Right forelimb (tissue), 1 donor: ENCODE data around the gene RNF31.
"Not testable (repeated sequence)": the region's sequence is repeated elsewhere in the genome, so short reads cannot be mapped to it uniquely, and the experiment has no call there.

Experiments
- DNase-seq: peaks from one replicate; pipeline ENCODE4 v3.0.0-alpha.2; 2018

The RNF31 gene

GRCh38 chr14:24146978-24147760, at the start of gene RNF31:
Gene RNF31 (plus strand): TSS chr14:24147498. CDS start chr14:24147699, 201 bp downstream.
- DNase-seq, result peak; percentile 97

- DNase-seq, result no peak
These were observed 48.9 kb upstream of the RNF31 start for GRCh38 chr14:24098229-24098926.

GRCh38 chr14:24098927-24099813, 48.1 kb upstream of the RNF31 start:
- no peak for DNase-seq

GRCh38 chr14:24100197-24100981, 46.9 kb upstream of the RNF31 start:
- DNase-seq, result no peak

GRCh38 chr14:24100982-24101494, 46.3 kb upstream of the RNF31 start:
- DNase-seq, result no peak

- DNase-seq, result no peak
These were observed 44.8 kb upstream of the RNF31 start for GRCh38 chr14:24102357-24103048.

- DNase-seq, result no peak
These were observed 43.8 kb upstream of the RNF31 start for GRCh38 chr14:24103451-24103850.

GRCh38 chr14:24105609-24106239, 41.6 kb upstream of the RNF31 start:
- not testable (repeated sequence) for DNase-seq

- DNase-seq, result no peak
These were observed 40.5 kb upstream of the RNF31 start for GRCh38 chr14:24106672-24107271.

GRCh38 chr14:24108336-24108874, 38.9 kb upstream of the RNF31 start:
- DNase-seq, result no peak

GRCh38 chr14:24110060-24110459, 37.2 kb upstream of the RNF31 start:
- no peak for DNase-seq

- no peak for DNase-seq
These were observed 36.8 kb upstream of the RNF31 start for GRCh38 chr14:24110523-24110922.

- DNase-seq, result no peak
These were observed 33.9 kb upstream of the RNF31 start for GRCh38 chr14:24113379-24113800.

- DNase-seq, result peak; percentile 86
These were observed 33.3 kb upstream of the RNF31 start for GRCh38 chr14:24113801-24114531.

GRCh38 chr14:24114532-24115421, 32.5 kb upstream of the RNF31 start, which contains the start of the genes DCAF11 and NRL:
Gene DCAF11 (plus strand): TSS chr14:24114777. CDS start chr14:24115595, 818 bp downstream.
Gene NRL (minus strand): TSS chr14:24114949. CDS start chr14:24082848, 32,101 bp downstream.
- peak; percentile 99 for DNase-seq

GRCh38 chr14:24115422-24116127, 31.7 kb upstream of the RNF31 start:
- no peak for DNase-seq

- DNase-seq, result no peak
These were observed 31.0 kb upstream of the RNF31 start for GRCh38 chr14:24116128-24116814.
